Left kidney (tissue), 8 donors: ENCODE data around the gene AGR2. TPM values are rescaled to one million over a fixed set of nuclear protein-coding genes. Genes with fewer than 3 reads are reported as not detected.
"Not testable (repeated sequence)": the region's sequence is repeated elsewhere in the genome, so short reads cannot be mapped to it uniquely, and the experiment has no call there.

ENCODE experiments used
- DNase-seq: peaks from one replicate; pipeline ENCODE4 v3.0.0-alpha.2; 2013
- long read RNA-seq, 8 donors: transcript quantifications; one replicate each; lab custom pipeline, GENCODE V29; 2026
- polyA plus RNA-seq: library from polyadenylated mRNA; unstranded; fragments of 120-200 nt; gene quantifications from one replicate; pipeline ENCODE4 v1.2.1, GENCODE V29; 2013; ENCODE audit not compliant: insufficient read length

AGR2 gene
- polyA plus RNA-seq = 60.8 TPM
- long read RNA-seq, donor 1, transcript AGR2-203 (8 exons, 1,778 nt) = major isoform, 17 of 28 reads
- long read RNA-seq, donor 1, partial matches to known transcripts = 11 of 28 reads
- long read RNA-seq, donor 1, other reads (novel, unspliced or antisense) = 0 of 28 reads
- long read RNA-seq, donor 2, transcript AGR2-203 (8 exons, 1,778 nt) = major isoform, 18 of 31 reads
- long read RNA-seq, donor 2, partial matches to known transcripts = 5 of 31 reads
- long read RNA-seq, donor 2, other reads (novel, unspliced or antisense) = 8 of 31 reads
- long read RNA-seq, donor 3, transcript AGR2-203 (8 exons, 1,778 nt) = major isoform, 15 of 15 reads
- long read RNA-seq, donor 3, partial matches to known transcripts = 0 of 15 reads
- long read RNA-seq, donor 3, other reads (novel, unspliced or antisense) = 0 of 15 reads
- long read RNA-seq, donor 4, partial matches to known transcripts = 0 of 2 reads
- long read RNA-seq, donor 4, other reads (novel, unspliced or antisense) = 0 of 2 reads
- long read RNA-seq, donor 5, transcript AGR2-203 (8 exons, 1,778 nt) = major isoform, 49 of 95 reads
- long read RNA-seq, donor 5, partial matches to known transcripts = 31 of 95 reads
- long read RNA-seq, donor 5, other reads (novel, unspliced or antisense) = 15 of 95 reads
- long read RNA-seq, donor 6, transcript AGR2-203 (8 exons, 1,778 nt) = major isoform, 13 of 28 reads
- long read RNA-seq, donor 6, partial matches to known transcripts = 15 of 28 reads
- long read RNA-seq, donor 6, other reads (novel, unspliced or antisense) = 0 of 28 reads
- long read RNA-seq, donor 7, transcript AGR2-203 (8 exons, 1,778 nt) = major isoform, 32 of 47 reads
- long read RNA-seq, donor 7, partial matches to known transcripts = 8 of 47 reads
- long read RNA-seq, donor 7, other reads (novel, unspliced or antisense) = 6 of 47 reads
- long read RNA-seq, donor 8, partial matches to known transcripts = 0 of 3 reads
- long read RNA-seq, donor 8, other reads (novel, unspliced or antisense) = 0 of 3 reads

GRCh38 chr7:16804674-16805439 is at the start of gene AGR2:
TSS of gene AGR2 (minus strand) at chr7:16804999. CDS start at chr7:16801796, 3,203 bp downstream.
- no peak for DNase-seq

GRCh38 chr7:16853189-16853588 is 48.4 kb upstream of the AGR2 start:
- not testable (repeated sequence) for DNase-seq

GRCh38 chr7:16851829-16852228 is 47.0 kb upstream of the AGR2 start:
- DNase-seq = no peak

DNA sequence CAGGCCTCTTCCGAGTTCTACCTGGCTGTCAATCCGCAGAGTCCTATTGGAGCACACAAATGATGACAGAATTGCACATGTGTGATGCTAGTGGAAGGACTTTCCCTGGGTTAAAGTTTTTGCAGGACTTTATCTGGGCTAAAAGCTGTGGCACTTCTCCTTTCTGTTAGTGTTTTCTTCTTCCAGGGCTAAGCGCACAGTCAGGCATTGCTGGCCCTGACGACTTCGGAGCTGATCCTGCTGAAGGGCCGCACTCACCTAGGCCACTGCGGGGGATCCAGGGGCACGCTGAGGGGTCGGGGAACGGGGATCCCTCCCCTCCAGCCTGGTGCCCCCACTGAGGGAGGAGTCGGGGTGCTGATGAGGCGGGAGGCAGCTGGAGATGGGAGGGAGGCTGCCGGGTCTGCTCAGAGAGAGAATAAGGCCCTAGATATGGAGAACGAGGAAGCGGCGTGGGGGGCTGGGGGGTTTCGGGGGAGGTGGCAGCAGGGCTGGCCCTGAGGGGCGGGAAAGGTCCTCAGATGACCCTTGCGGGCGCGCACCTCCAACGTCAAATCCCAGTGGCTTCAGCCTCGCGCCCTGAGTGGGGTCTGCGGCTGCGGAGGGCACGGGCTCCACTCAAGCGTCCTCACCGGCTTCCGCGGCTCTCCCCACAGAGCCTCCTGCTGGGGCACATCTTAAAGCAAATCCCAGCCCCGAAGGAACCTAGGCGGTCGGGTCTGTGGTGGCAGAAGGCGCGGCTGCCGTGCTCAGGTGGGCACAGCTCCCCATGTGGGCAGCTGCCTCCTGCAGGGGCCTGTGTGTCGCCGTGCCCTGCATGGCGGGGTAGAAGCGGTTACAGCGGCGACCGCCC is 46.0 kb upstream of the AGR2 start:
- DNase-seq = no peak

DNA sequence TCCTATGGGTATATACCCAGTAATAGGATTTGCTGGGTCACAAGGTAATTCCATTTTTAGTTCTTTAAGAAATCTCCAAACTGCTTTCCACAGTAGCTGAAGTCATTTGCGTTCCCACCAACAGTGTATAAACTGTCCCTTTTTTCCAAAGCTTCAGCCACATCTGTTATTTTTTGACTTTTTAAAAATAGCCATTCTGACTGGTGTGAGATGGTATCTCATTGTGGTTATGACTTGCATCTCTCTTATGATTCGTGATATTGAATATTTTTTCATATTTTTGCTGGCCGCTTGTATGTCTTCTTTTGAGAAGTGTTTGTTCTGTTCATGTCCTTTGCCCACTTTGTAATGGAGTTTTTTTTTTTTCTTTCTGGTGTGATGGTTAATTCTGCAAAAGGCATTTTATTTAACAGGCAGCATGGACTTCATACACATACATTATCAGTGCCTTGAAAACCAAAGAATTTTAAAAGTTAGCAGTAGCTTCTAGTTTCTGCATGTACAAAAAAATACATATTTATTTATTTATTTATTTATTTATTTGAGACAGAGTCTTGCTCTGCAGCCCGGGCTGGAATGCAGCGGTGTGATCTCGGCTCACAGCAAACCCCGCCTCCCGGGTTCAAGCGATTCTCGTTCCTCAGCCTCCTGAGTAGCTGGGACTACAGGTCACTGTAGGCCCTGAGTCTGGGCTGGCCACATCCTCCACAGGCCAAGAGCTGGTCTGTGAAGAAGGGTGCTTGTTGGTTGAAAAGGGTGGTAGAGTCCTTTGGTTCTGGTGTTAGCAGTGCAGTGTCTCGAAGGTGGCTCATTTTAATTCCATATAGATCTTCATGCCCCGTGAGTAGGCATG is 44.7 kb upstream of the AGR2 start:
- no peak for DNase-seq

- peak; percentile 12 for DNase-seq
These were observed 42.6 kb upstream of the AGR2 start for GRCh38 chr7:16847381-16847860.

- DNase-seq = peak; percentile 24
These were observed 41.9 kb upstream of the AGR2 start for GRCh38 chr7:16846601-16847165.

GRCh38 chr7:16845746-16846145 is 40.9 kb upstream of the AGR2 start:
- DNase-seq = no peak

DNA sequence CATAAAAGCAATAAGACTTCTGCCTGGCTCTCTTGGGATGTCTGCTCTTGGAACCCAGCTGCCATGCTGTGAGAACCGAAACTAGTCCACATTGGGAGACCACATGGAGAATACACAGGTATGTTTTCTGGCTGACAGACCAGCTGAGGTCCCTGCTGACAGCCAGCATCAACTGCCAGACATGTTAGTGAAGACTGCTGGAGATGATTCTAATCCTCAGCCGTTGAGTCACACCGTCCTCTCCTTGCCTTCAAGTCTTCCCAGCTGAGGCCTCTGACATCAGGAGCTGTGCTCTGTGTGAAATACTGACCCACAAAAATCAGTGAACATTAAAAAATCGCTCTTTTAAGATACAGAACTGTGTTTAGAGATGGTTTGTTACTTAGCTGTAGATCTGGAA is 36.9 kb upstream of the AGR2 start:
- no peak for DNase-seq

DNA sequence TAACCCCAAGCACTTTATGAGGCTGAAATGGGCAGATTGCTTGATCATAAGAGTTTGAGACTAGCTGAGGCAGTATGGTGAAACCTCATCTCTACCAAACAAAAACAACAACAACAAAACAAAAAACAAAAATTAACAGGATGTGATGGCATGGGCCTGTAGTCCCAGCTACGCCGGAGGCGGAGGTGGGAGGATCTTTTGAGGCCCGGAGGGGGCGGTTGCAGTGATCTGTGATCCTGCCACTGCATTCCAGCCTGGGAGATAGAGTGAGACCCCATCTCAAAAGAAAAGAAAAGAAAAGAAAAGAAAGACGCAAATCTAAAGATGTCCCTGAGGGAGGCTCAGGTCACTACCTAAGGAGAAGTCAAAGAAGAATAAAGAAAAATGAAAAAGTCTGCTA is 35.3 kb upstream of the AGR2 start:
- no peak for DNase-seq

DNA sequence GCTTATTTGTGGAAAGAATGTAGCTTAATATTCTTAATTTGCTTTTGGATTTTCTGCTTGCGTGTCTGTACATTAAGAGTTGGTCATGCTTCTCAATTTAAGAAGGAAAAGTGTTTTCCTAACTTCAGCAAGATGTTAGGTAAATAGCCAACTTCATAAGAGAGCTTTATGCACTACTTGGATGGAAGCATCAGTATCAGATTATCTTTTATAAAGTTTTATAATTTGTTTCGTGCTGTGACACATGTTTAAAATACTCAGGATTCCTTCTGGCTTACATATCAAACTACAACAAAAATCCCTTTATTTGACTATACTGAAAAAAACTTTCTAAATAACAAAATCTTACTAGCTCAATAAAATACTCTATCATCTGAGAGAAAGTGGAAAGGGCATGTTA is 34.8 kb upstream of the AGR2 start:
- no peak for DNase-seq

DNA sequence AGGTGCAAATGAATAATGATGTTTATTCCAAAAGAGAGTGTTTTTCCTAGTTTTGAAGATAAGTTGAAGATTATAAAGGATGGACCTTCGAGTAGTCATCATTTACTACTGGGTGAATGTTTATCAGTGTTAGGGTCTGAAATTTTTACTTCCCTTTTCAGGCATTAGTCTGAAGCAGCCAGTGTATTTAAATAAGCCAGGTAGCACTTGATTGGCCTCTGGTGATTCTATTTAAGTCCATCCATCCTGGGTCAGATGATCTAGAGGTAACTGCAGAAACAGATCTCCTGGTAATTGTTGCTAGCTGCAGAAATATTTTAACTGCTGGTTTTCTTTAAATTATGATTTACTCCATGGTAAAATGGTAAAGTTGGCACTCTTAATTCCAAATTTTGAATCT is 34.1 kb upstream of the AGR2 start:
- no peak for DNase-seq

- DNase-seq = no peak
These were observed 33.6 kb upstream of the AGR2 start for GRCh38 chr7:16838386-16838785.

- DNase-seq = no peak
These were observed 31.7 kb upstream of the AGR2 start for GRCh38 chr7:16836481-16836880.

- no peak for DNase-seq
These were observed 28.6 kb upstream of the AGR2 start for GRCh38 chr7:16833373-16833772.

DNA sequence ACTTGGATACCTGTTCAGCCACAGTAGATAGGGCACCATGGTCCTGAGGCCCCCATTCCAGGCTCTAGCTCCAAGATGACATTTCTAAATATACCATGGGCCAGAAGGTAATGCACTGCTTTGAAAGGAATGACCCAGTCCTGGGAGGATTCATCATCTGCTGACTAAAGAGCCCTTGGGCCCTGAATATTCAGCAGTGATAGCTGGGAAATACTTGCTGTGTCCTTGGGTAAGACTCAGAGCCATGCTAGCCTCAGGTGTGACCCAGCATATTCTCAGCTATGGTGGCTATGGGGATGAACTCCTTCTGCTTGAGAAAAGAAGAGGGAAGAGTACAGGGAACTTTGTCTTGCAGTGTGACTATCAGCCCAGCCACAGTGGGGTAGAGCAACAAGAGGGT is 21.3 kb upstream of the AGR2 start:
- DNase-seq = no peak

DNA sequence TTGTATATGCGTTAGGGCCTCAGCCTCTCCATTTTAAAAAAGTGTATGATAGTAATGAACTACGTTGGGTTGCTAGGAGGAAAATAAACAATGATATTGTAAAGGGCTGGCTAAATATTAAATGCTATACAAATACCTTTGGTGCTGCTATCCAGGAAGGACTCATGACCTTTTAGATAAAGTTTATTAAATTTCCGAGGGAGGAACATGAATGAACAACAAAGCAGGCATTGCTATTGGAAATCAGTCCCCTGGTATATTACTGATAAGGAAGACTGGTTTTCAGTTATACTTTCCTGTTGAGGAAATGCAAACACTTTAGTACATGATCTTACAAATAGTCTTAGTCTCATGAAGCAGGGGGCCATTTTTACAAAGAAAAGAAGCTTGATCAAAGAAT is 17.2 kb upstream of the AGR2 start:
- no peak for DNase-seq

DNA sequence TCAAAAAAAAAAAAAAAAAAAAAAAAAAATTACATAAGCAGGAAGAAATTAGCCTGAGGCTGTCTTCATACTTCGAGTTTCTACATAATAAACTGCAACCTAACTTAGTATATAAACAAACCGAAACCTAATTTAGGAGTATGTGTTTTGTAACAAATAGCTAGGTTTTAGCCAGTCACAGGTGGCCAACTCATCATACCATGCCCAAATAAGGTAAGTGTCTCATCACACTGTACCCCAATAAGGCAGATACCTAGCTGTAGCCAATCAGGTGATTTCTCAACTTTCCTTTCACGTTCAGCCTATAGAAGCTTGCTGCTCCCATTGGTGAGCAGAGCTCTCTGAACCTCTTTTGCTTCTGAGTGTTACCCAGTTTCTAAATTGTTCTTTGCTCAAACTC is 13.9 kb upstream of the AGR2 start:
- DNase-seq = no peak

DNA sequence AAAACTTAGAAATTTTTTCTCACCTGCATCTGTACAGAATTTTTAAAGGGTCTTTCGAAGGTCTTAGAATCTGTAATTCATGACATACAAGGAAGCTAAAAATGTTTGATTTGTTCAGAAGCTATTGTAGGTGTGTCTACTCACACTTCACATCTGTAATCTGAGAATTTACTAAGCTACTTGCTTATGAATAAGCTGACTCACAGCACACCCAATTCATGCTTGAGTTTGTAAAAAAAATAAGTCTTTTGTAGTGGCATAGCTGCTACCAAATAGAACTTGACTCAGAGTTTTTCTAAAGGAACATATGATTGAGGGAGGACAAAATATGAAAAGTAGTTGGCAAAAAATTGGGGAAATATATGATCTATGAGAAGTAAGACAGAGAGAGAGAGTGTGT is 12.7 kb upstream of the AGR2 start:
- DNase-seq = no peak

DNA sequence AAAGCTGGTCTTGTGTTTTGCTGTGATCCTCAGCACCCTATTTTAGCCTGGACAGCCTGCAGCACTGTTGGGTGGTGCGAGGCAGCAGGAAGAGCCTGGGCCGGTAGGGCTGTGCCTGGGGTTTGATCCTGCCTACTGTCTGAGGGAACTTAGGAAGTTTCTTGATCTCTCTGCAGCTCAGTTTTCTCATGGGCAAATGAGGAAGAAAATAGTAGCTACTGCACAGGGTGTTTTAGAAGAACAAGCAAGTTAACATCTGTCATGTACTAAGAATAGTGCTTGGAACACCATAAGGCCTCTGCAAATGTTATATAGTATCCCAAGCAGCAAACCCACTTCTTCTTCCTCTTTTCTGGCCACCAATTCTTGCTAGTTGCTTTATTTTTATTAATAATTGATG is 12.0 kb upstream of the AGR2 start:
- DNase-seq = no peak
